CD4-positive, alpha-beta T cell treated with Interleukin-15 for 4 hours (primary cell): ENCODE measurements around the gene XRN1.
A peak's percentile ranks its signal among the peaks of the same experiment; 100 is the strongest.
"Not testable (repeated sequence)": the region's sequence is repeated elsewhere in the genome, so short reads cannot be mapped to it uniquely, and the experiment has no call there.

ENCODE experiments used
- DNase-seq: peaks from one replicate; pipeline ENCODE4 v3.0.0-alpha.2; 2020; ENCODE audit warnings: low spot score

Gene XRN1

GRCh38 chr3:142337994-142338393 lies 109.8 kb downstream of the XRN1 start:
- no peak for DNase-seq

GRCh38 chr3:142332390-142332789 lies 115.4 kb downstream of the XRN1 start:
- no peak for DNase-seq

- not testable (repeated sequence) for DNase-seq
Measured at GRCh38 chr3:142324275-142324953, 123.4 kb downstream of the XRN1 start.

- DNase-seq = no peak
Measured at GRCh38 chr3:142319912-142320311, 127.9 kb downstream of the XRN1 start.

- DNase-seq = no peak
Measured at GRCh38 chr3:142319094-142319493, 128.7 kb downstream of the XRN1 start.

- DNase-seq = no peak
Measured at GRCh38 chr3:142318331-142318730, 129.5 kb downstream of the XRN1 start.

GRCh38 chr3:142315978-142316388 lies 131.9 kb downstream of the XRN1 start:
- DNase-seq = not testable (repeated sequence)

- DNase-seq = no peak
Measured at GRCh38 chr3:142315083-142315482, 132.8 kb downstream of the XRN1 start.

- no peak for DNase-seq
Measured at GRCh38 chr3:142310439-142310838, 137.4 kb downstream of the XRN1 start.

GRCh38 chr3:142302847-142303246 lies 145.0 kb downstream of the XRN1 start:
- DNase-seq = not testable (repeated sequence)

- DNase-seq = no peak
Measured at GRCh38 chr3:142298626-142299025, 149.2 kb downstream of the XRN1 start.

- DNase-seq = no peak
Measured at GRCh38 chr3:142296507-142296906, 151.3 kb downstream of the XRN1 start.

- no peak for DNase-seq
Measured at GRCh38 chr3:142287866-142288638, 159.8 kb downstream of the XRN1 start.

- DNase-seq = no peak
Measured at GRCh38 chr3:142285083-142285517, 162.7 kb downstream of the XRN1 start.

GRCh38 chr3:142282503-142282902 lies 165.3 kb downstream of the XRN1 start:
- DNase-seq = no peak

GRCh38 chr3:142281474-142281873 lies 166.4 kb downstream of the XRN1 start:
- DNase-seq = no peak

- peak; percentile 72 for DNase-seq
Measured at GRCh38 chr3:142279965-142280590, 167.8 kb downstream of the XRN1 start.

GRCh38 chr3:142278451-142278850 lies 169.4 kb downstream of the XRN1 start:
- no peak for DNase-seq

- no peak for DNase-seq
Measured at GRCh38 chr3:142276781-142277180, 171.1 kb downstream of the XRN1 start.

GRCh38 chr3:142275856-142276255 lies 172.0 kb downstream of the XRN1 start:
- DNase-seq = no peak

GRCh38 chr3:142274908-142275307 lies 172.9 kb downstream of the XRN1 start:
- no peak for DNase-seq

- DNase-seq = no peak
Measured at GRCh38 chr3:142273501-142273900, 174.3 kb downstream of the XRN1 start.
